ENCODE results near the gene DNAH1. TPM values are rescaled to one million over a fixed set of nuclear protein-coding genes. Genes with fewer than 3 reads are reported as not detected.

Gene DNAH1
- total and polyA plus RNA-seq, 2 of the 13 experiments (the other 11 are each of a cell fraction or from before 2014, with no cell fraction given): 0.64 to 3.5 TPM

GRCh38 chr3:52444860-52445793 lies 129.0 kb downstream of the DNAH1 start, which contains the start of gene SEMA3G (continued):
- TF ChIP-seq ZNF598 (CRISPR knock-in tag; IDR thresholded peaks at IDR 0.05; ENCODE audit: borderline replicate concordance) (peak; percentile 17; the same call in 1 of the 2 replicates), ZNF619 (CRISPR knock-in tag; IDR thresholded peaks at IDR 0.05) (0 out of 2 replicates have a peak, but pooled peaks have one; percentile 17), NFE2 (CRISPR knock-in tag; IDR thresholded peaks at IDR 0.05) (no peak), ZBTB20 (CRISPR knock-in tag; IDR thresholded peaks at IDR 0.05; ENCODE audit: borderline replicate concordance, low read depth) (peak; percentile 22; the same call in 1 of the 2 replicates), ZNF563 (CRISPR knock-in tag; IDR thresholded peaks at IDR 0.05) (0 out of 2 replicates have a peak, but pooled peaks have one; percentile 35), MXI1 (IDR thresholded peaks at IDR 0.05; ENCODE audit: borderline replicate concordance, low read depth, low read length) (no peak), TEAD3 (CRISPR knock-in tag; optimal IDR thresholded peaks at IDR 0.05; ENCODE audit: borderline replicate concordance) (no peak), HES4 (CRISPR knock-in tag; IDR thresholded peaks at IDR 0.05; ENCODE audit: borderline replicate concordance) (0 out of 2 replicates have a peak, but pooled peaks have one; percentile 23), SOX13 (IDR thresholded peaks at IDR 0.05) (no peak), SOX13 (CRISPR knock-in tag; conservative IDR thresholded peaks at IDR 0.05 in 1 of 2, IDR thresholded peaks at IDR 0.05 in 1 of 2) (peak in 1 of 2 experiments; percentile 61; a peak in 2 of 4 replicates), SIN3A (IDR thresholded peaks at IDR 0.05; ENCODE audit: borderline replicate concordance, low read depth, low read length) (peak; percentile 23; the same call in 1 of the 2 replicates), ZNF746 (CRISPR knock-in tag; IDR thresholded peaks at IDR 0.05) (peak; percentile 69; the same call in 1 of the 2 replicates), ZNF205 (CRISPR knock-in tag; IDR thresholded peaks at IDR 0.05) (no peak; the same call in 1 of the 2 replicates)
- TF ChIP-seq, protein P1, sequence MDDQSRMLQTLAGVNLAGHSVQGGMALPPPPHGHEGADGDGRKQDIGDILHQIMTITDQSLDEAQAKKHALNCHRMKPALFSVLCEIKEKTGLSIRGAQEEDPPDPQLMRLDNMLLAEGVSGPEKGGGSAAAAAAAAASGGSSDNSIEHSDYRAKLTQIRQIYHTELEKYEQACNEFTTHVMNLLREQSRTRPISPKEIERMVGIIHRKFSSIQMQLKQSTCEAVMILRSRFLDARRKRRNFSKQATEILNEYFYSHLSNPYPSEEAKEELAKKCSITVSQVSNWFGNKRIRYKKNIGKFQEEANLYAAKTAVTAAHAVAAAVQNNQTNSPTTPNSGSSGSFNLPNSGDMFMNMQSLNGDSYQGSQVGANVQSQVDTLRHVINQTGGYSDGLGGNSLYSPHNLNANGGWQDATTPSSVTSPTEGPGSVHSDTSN (CRISPR knock-in tag; IDR thresholded peaks at IDR 0.05; ENCODE audit: borderline replicate concordance): no peak
- TF ChIP-seq, protein P2, sequence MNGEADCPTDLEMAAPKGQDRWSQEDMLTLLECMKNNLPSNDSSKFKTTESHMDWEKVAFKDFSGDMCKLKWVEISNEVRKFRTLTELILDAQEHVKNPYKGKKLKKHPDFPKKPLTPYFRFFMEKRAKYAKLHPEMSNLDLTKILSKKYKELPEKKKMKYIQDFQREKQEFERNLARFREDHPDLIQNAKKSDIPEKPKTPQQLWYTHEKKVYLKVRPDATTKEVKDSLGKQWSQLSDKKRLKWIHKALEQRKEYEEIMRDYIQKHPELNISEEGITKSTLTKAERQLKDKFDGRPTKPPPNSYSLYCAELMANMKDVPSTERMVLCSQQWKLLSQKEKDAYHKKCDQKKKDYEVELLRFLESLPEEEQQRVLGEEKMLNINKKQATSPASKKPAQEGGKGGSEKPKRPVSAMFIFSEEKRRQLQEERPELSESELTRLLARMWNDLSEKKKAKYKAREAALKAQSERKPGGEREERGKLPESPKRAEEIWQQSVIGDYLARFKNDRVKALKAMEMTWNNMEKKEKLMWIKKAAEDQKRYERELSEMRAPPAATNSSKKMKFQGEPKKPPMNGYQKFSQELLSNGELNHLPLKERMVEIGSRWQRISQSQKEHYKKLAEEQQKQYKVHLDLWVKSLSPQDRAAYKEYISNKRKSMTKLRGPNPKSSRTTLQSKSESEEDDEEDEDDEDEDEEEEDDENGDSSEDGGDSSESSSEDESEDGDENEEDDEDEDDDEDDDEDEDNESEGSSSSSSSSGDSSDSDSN (CRISPR knock-in tag; IDR thresholded peaks at IDR 0.05): peak; percentile 72
- TF ChIP-seq, protein P3, sequence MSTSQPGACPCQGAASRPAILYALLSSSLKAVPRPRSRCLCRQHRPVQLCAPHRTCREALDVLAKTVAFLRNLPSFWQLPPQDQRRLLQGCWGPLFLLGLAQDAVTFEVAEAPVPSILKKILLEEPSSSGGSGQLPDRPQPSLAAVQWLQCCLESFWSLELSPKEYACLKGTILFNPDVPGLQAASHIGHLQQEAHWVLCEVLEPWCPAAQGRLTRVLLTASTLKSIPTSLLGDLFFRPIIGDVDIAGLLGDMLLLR (CRISPR knock-in tag; IDR thresholded peaks at IDR 0.05): 0 out of 2 replicates have a peak, but pooled peaks have one; percentile 39
- TF ChIP-seq, protein P4, sequence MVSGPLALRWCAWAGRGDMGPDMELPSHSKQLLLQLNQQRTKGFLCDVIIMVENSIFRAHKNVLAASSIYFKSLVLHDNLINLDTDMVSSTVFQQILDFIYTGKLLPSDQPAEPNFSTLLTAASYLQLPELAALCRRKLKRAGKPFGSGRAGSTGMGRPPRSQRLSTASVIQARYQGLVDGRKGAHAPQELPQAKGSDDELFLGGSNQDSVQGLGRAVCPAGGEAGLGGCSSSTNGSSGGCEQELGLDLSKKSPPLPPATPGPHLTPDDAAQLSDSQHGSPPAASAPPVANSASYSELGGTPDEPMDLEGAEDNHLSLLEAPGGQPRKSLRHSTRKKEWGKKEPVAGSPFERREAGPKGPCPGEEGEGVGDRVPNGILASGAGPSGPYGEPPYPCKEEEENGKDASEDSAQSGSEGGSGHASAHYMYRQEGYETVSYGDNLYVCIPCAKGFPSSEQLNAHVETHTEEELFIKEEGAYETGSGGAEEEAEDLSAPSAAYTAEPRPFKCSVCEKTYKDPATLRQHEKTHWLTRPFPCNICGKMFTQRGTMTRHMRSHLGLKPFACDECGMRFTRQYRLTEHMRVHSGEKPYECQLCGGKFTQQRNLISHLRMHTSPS (CRISPR knock-in tag; IDR thresholded peaks at IDR 0.05; ENCODE audit: low read depth): peak; percentile 69
- TF ChIP-seq, protein P5, sequence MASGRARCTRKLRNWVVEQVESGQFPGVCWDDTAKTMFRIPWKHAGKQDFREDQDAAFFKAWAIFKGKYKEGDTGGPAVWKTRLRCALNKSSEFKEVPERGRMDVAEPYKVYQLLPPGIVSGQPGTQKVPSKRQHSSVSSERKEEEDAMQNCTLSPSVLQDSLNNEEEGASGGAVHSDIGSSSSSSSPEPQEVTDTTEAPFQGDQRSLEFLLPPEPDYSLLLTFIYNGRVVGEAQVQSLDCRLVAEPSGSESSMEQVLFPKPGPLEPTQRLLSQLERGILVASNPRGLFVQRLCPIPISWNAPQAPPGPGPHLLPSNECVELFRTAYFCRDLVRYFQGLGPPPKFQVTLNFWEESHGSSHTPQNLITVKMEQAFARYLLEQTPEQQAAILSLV (CRISPR knock-in tag; IDR thresholded peaks at IDR 0.05; ENCODE audit: borderline replicate concordance): peak; percentile 58; the same call in 1 of the 2 replicates
